ENCODE data around the gene PLD4.
"Not testable (repeated sequence)": the region's sequence is repeated elsewhere in the genome, so short reads cannot be mapped to it uniquely, and the experiment has no call there.

PLD4 gene

GRCh38 chr14:104941508-104942365 is 17.1 kb downstream of the PLD4 start:
- no peak for DNase-seq

GRCh38 chr14:104942586-104942985 is 17.9 kb downstream of the PLD4 start:
- DNase-seq, result no peak

DNA sequence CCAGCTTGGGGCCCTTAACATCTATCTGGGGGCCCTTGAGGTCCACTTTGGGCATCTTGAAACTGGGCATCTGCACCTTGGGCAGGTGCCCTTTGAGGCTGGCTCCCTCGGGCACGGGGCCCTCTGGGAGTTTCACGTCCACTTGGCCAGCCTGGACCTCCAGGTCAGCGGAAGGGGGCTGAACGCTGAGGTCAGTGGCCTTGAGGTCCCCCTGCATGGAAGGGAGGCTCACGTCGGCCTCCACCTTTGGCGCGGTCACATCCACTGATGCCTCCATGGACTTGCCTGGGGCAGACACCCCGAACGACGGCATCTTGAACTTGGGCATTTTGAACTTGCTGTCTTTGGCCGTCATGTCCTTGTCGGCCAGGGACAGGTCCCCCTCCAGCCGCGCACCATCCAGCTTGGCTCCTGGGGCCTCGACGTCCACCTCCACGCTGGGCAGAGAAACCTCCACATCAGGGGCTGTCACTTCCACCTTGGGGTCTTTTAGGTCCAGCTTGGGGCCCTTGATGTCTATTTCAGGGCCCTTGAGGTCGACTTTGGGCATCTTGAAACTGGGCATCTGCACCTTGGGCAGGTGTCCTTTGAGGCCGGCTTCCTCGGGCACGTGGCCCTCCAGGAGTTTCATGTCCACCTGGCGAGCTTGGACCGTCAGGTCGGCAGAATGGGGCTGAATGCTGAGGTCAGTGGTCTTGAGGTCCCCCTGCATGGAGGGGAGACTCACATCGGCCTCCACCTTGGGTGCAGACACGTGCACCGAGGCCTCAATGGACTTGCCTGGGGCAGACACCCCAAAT is 18.7 kb downstream of the PLD4 start:
- not testable (repeated sequence) for DNase-seq

GRCh38 chr14:104944016-104944308 is 19.3 kb downstream of the PLD4 start:
- not testable (repeated sequence) for DNase-seq

DNA sequence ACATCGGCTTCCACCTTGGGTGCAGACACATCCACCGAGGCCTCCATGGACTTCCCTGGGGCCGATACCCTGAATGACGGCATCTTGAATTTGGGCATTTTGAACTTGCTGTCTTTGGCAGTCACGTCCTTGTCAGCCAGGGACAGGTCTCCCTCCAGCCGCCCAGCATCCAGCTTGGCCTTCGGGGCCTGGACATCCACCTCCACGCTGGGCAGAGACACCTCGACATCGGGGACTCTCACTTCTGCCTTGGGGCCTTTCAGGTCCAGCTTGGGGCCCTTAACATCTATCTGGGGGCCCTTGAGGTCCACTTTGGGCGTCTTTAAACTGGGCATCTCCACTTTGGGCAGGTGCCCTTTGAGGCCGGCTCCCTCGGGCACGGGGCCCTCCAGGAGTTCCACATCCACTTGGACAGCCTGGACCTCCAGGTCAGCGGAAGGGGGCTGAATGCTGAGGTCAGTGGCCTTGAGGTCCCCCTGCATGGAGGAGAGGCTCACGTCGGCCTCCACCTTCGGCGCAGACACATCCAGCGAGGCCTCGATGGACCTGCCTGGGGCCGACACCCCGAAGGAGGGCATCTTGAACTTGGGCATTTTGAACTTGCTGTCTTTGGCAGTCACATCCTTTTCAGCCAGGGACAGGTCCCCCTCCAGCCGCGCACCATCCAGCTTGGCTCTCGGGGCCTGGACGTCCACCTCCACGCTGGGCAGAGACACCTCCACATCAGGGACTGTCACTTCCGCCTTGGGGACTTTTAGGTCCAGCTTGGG is 19.9 kb downstream of the PLD4 start:
- DNase-seq, result not testable (repeated sequence)

- not testable (repeated sequence) for DNase-seq
These were observed 20.6 kb downstream of the PLD4 start for GRCh38 chr14:104945266-104945665.

DNA sequence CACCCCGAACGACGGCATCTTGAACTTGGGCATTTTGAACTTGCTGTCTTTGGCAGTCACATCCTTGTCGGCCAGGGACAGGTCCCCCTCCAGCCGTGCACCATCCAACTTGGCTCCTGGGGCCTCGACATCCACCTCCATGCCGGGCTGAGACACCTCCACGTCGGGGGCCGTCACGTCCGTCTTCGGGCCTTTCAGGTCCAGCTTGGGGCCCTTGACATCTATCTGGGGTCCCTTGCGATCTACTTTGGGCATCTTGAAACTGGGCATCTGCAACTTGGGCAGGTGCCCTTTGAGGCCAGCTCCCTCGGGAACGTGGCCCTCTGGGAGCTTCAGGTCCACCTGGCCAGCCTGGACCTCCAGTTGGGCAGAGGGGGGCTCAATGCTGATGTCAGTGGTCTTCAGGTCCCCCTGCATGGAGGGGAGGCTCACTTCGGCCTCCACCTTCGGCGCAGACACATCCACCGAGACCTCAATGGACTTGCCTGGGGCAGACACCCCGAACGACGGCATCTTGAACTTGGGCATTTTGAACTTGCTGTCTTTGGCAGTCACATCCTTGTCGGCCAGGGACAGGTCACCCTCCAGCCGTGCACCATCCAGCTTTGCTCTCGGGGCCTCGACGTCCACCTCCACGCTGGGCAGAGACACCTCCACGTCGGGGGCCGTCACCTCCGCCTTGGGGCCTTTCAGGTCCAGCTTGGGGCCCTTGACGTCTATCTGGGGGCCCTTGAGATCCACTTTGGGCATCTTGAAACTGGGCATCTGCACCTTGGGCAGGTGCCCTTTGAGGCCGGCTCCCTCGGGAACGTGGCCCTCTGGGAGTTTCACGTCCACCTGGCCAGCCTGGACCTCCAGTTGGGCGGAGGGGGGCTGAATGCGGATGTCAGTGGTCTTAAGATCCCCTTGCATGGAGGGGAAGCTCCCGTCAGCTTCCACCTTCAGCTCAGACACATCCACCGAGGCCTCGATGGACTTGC is 21.6 kb downstream of the PLD4 start:
- not testable (repeated sequence) for DNase-seq

- DNase-seq, result not testable (repeated sequence)
These were observed 22.5 kb downstream of the PLD4 start for GRCh38 chr14:104947201-104947600.

DNA sequence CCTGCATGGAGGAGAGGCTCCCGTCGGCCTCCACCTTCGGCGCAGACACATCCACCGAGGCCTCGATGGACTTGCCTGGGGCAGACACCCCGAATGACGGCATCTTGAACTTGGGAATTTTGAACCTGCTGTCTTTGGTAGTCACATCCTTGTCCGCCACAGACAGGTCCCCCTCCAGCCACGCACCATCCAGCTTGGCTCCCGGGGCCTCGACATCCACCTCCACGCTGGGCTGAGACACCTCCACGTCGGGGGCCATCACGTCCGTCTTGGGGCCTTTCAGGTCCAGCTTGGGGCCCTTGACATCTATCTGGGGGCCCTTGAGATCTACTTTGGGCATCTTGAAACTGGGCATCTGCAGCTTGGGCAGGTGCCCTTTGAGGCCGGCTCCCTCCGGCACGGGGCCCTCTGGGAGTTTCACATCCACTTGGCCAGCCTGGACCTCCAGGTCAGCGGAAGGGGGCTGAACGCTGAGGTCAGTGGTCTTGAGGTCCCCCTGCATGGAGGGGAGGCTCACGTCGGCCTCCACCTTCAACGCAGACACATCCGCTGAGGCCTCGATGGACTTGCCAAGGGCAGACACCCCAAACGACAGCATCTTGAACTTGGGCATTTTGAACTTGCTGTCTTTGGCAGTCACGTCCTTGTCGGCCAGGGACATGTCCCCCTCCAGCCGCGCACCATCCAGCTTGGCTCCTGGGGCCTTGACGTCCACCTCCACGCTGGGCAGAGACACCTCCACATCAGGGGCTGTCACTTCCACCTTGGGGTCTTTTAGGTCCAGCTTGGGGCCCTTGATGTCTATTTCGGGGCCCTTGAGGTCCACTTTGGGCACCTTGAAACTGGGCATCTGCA is 23.4 kb downstream of the PLD4 start:
- DNase-seq, result not testable (repeated sequence)

DNA sequence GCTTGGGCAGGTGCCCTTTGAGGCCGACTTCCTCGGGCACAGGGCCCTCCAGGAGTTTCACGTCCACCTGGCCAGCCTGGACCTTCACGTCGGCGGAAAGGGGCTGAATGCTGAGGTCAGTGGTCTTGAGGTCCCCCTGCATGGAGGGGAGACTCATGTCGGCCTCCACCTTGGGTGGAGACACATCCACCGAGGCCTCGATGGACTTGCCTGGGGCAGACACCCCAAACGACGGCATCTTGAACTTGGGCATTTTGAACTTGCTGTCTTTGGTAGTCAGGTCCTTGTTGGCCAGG is 24.0 kb downstream of the PLD4 start:
- no peak for DNase-seq

- DNase-seq, result not testable (repeated sequence)
These were observed 24.8 kb downstream of the PLD4 start for GRCh38 chr14:104949406-104949955.

GRCh38 chr14:104950021-104950420 is 25.3 kb downstream of the PLD4 start:
- no peak for DNase-seq

- not testable (repeated sequence) for DNase-seq
These were observed 26.0 kb downstream of the PLD4 start for GRCh38 chr14:104950701-104951100.

- DNase-seq, result not testable (repeated sequence)
These were observed 27.4 kb downstream of the PLD4 start for GRCh38 chr14:104951863-104952657.

- DNase-seq, result no peak
These were observed 28.4 kb downstream of the PLD4 start for GRCh38 chr14:104953097-104953496.

DNA sequence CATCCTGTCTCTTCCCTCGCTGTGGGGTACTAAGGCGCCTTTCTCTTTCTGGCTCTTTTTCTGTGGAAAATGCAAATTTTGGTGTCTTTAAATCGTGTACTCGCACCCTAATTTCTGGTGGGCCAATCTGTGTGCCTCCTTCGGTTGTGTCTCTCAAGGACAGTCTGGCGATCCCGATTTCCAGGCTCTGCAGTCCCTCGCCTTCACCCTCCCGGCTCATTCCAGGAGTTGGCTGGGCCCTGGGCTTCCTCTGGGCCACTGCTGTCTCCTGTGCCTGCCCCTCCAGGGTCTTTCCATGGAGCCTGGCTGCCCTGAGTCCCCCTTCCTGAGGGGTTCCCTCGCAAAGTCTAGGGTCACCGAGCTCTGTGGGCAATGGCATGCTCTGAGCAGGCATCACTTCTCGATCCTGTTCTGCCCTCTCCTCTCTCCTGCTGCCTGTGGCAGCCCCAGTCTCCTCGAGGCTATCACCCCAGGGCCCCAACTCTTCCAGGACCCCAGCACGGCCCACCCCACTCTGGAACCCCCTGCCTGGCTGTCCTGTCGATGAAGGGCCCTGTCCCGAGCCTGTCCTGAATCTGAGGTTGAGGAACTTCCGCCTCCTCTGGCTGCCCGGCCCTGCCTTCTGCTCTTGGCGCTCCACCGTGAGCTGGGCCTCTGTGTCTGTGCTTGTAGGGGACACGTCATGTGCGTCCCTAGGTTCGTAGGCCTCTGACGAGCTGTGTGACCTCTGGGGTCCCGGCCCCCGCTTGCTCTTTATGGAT is 29.4 kb downstream of the PLD4 start:
- no peak for DNase-seq

GRCh38 chr14:104954746-104955395 is 30.2 kb downstream of the PLD4 start:
- DNase-seq, result no peak

DNA sequence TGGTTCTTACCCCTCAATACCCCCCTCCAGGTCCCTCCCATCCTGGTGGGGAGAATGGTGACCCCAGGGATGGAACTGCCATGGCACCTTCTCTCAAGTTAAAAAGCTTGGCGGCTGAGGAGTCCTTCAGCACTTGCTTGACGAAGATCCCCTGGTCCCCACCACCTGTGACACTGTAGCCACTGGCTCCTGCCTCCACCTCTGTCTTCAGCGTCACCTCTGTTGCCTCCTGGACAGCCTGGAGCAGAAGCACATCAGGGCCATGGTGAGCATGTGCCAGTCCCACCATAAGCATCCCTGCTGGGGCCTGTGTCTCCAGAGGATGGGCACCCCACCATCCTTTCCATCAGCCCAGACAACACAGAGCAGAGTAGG is 30.7 kb downstream of the PLD4 start:
- no peak for DNase-seq

Data from right kidney (tissue), 1 donor.